Naive thymus-derived CD4-positive, alpha-beta T cell (primary cell): Measurements from ENCODE around the gene CGNL1. TPM values are rescaled to one million over a fixed set of nuclear protein-coding genes. Genes with fewer than 3 reads are reported as not detected.
A peak's percentile ranks its signal among the peaks of the same experiment; 100 is the strongest.

Experiments used
- ATAC-seq: fragments of 150-1000 bp; cut with Tn5 transposase; 2 replicates; pipeline ENCODE4 v1.10.0; 2021; ENCODE audit warnings: mild to moderate bottlenecking, moderate library complexity
- CTCF ChIA-PET: fragments of 350-600 bp; sonication (Branson Sonifier 250); formaldehyde crosslinking; loops from one replicate; lab custom pipeline; 2021; ENCODE audit warnings: antibody characterized with exemption; lab: Charles Lee
- POLR2A ChIA-PET: fragments of 350-600 bp; sonication (Branson Sonifier 250); formaldehyde crosslinking; loops from one replicate; lab custom pipeline; 2021; ENCODE audit warnings: antibody characterized with exemption, inconsistent platforms; lab: Charles Lee
- DNase-seq, 9 donors: peaks; one replicate each; pipeline versions ENCODE4 v3.0.0 to v3.0.0-alpha.2; 2020 to 2022; ENCODE audit warnings: mixed read lengths in 1 of 9
- H3K27ac ChIP-seq: one replicate; pipeline ENCODE4 v1.7.0; 2013; ENCODE audit warnings: mild to moderate bottlenecking, low read depth, low read length, moderate library complexity
- H3K27me3 ChIP-seq, 2 donors: one replicate each; pipeline ENCODE4 v1.7.0; 2013; ENCODE audit warnings: low read length in 2 of 2, mild to moderate bottlenecking in 2 of 2, moderate library complexity in 2 of 2; ENCODE audit not compliant: control insufficient read depth in 2 of 2, insufficient read depth in 2 of 2
- H3K36me3 ChIP-seq, 3 experiments: 1 replicate in 2 of 3; 2 replicates in 1 of 3; pipeline ENCODE4 v1.7.0; 2013; ENCODE audit warnings: low read length in 3 of 3, mild to moderate bottlenecking in 3 of 3, moderate library complexity in 1 of 3; ENCODE audit not compliant: insufficient read depth in 3 of 3, control insufficient read depth in 2 of 3
- H3K4me1 ChIP-seq, 2 donors: one replicate each; pipeline ENCODE4 v1.7.0; 2013; ENCODE audit warnings: low read length in 2 of 2, mild to moderate bottlenecking in 2 of 2, moderate library complexity in 1 of 2; ENCODE audit not compliant: control insufficient read depth in 2 of 2, insufficient read depth in 2 of 2
- H3K4me3 ChIP-seq: 2 replicates; pipeline ENCODE4 v1.7.0; 2013; ENCODE audit warnings: mild to moderate bottlenecking, low read length
- H3K9me3 ChIP-seq, 3 experiments: 1 replicate in 2 of 3; 2 replicates in 1 of 3; pipeline ENCODE4 v1.7.0; 2013; ENCODE audit warnings: low read length in 3 of 3; ENCODE audit not compliant: control insufficient read depth in 2 of 3
- H3K27ac Mint-ChIP-seq, 9 donors: one replicate each; pipeline ENCODE4 v1.8.0; 2020 to 2022; ENCODE audit warnings: mixed read lengths in 9 of 9, mild to moderate bottlenecking in 8 of 9, moderate library complexity in 5 of 9, inconsistent platforms in 2 of 9
- H3K27me3 Mint-ChIP-seq, 5 donors: one replicate each; pipeline ENCODE4 v1.8.0; 2021 to 2022; ENCODE audit warnings: mixed read lengths in 5 of 5, mild to moderate bottlenecking in 1 of 5
- H3K36me3 Mint-ChIP-seq, 5 donors: one replicate each; pipeline ENCODE4 v1.8.0; 2020 to 2022; ENCODE audit warnings: mixed read lengths in 5 of 5, mild to moderate bottlenecking in 3 of 5, inconsistent platforms in 1 of 5
- H3K4me1 Mint-ChIP-seq, 7 donors: one replicate each; pipeline ENCODE4 v1.8.0; 2020 to 2022; ENCODE audit warnings: mixed read lengths in 7 of 7, mild to moderate bottlenecking in 3 of 7, inconsistent platforms in 1 of 7
- H3K4me3 Mint-ChIP-seq, 10 donors: one replicate each; pipeline ENCODE4 v1.8.0; 2020 to 2022; ENCODE audit warnings: mild to moderate bottlenecking in 10 of 10, mixed read lengths in 10 of 10, moderate library complexity in 6 of 10, inconsistent platforms in 2 of 10
- H3K9me3 Mint-ChIP-seq, 11 donors: one replicate each; pipeline ENCODE4 v1.8.0; 2020 to 2022; ENCODE audit warnings: mixed read lengths in 11 of 11, mild to moderate bottlenecking in 4 of 11, inconsistent platforms in 1 of 11, moderate library complexity in 1 of 11
- intact Hi-C, 2 donors: fragments of 100-400 bp; cut with micrococcal nuclease; formaldehyde crosslinking; loops; one replicate each; pipeline ENCODE4 v1.15.1; 2023
- polyA plus RNA-seq, 2 donors: library from polyadenylated mRNA; unstranded; fragments of 300-500 nt; fragmentation: Illumina TruSeq; gene quantifications; one replicate each; pipeline ENCODE4 v1.2.3, GENCODE V29; 2021
- total RNA-seq, 6 experiments: library from RNA in 5 of 6; stranded (reverse) in 5 of 6; gene quantifications; 1 replicate in 5 of 6; 2 replicates in 1 of 6; pipeline ENCODE4 v1.2.3 and lab custom pipeline; 2021 to 2026

Gene CGNL1
- total and polyA plus RNA-seq, 7 experiments from 2014 or later, result not detected

DNA sequence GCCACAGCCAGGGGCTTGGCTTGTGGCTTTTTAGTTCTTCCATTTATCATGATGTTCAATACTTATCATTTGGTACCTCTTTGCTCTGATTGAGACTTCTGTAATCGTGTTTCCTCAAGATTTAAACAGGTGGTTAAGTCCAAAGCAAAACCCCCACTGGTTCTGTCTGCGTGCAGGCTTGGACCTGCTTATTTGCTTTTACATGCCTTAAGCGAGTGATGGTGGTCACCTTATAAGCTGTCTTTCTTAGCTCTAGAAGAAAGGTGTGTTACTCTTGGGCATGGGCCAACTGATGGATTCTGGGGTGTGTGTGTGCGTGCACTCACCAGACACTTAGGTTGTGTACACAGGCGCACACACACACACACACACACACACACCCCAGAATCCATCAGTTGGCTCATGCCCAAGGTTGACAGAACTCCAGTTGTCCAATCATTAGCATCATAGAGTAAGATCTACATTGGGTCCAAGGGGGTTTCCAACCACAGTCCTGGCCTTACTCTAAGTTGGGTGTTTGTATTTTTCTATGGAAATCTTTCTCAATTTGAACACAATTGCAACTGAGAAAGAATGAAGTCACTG is 216.6 kb downstream of the CGNL1 start:
- ATAC-seq, result no peak
- Mint-ChIP-seq H3K9me3 (peaks cover 0 to 7% (median 0%) of the 10 kb centered on the region in 11 donors), H3K4me1 (peaks cover 7 to 59% (median 45%) of the 10 kb centered on the region in 7 donors), H3K27me3 (peaks cover 0 to 47% (median 19%) of the 10 kb centered on the region in 5 donors), H3K27ac (peak overlapping the region in 4 of 9 donors; percentile 10 to 92 (median 42)), H3K4me3 (peak overlapping the region; percentile 27 to 86 (median 76)), H3K36me3 (peaks cover 0 to 15% (median 0%) of the 10 kb centered on the region in 5 donors)
- ChIA-PET CTCF (interaction anchor here (0.5 kb wide), 1 partner anchor 18 kb away, joined by 3 read pairs; no protein-coding TSS in a partner anchor), POLR2A (interaction anchor here (1.0 kb wide), 1 partner anchor 17 kb away, joined by 3 read pairs; no protein-coding TSS in a partner anchor)
- no peak overlapping the region for H3K4me3 ChIP-seq
- peaks cover 0 to 25% of the 10 kb centered on the region in 2 donors for H3K4me1 ChIP-seq
- no peak for DNase-seq
- no peak overlapping the region for H3K27ac ChIP-seq
- no peaks in the 10 kb centered on the region for H3K36me3 ChIP-seq
- intact Hi-C loops, result no loop called here
- no peaks in the 10 kb centered on the region for H3K9me3 ChIP-seq
- no peaks in the 10 kb centered on the region for H3K27me3 ChIP-seq

GRCh38 chr15:57594479-57594878 is 218.2 kb downstream of the CGNL1 start:
- no peak overlapping the region for H3K27ac ChIP-seq
- no peaks in the 10 kb centered on the region for H3K27me3 ChIP-seq
- peaks cover 0 to 15% of the 10 kb centered on the region in 2 donors for H3K4me1 ChIP-seq
- Mint-ChIP-seq H3K4me1 (peaks cover 5 to 43% (median 30%) of the 10 kb centered on the region in 7 donors), H3K4me3 (peak overlapping the region in 1 of 10 donors; percentile 36), H3K27me3 (peaks cover 0 to 47% (median 19%) of the 10 kb centered on the region in 5 donors), H3K9me3 (peaks cover 0 to 7% (median 0%) of the 10 kb centered on the region in 11 donors), H3K27ac (no peak overlapping the region), H3K36me3 (peaks cover 0 to 9% (median 0%) of the 10 kb centered on the region in 5 donors)
- ATAC-seq (no peak), DNase-seq (no peak)
- no peaks in the 10 kb centered on the region for H3K9me3 ChIP-seq
- ChIA-PET POLR2A (interaction anchor here (0.7 kb wide), 1 partner anchor 10 kb away, joined by 3 read pairs; no protein-coding TSS in a partner anchor), CTCF (no interaction called here)
- intact Hi-C loops, result no loop called here
- H3K4me3 ChIP-seq, result no peak overlapping the region
- no peaks in the 10 kb centered on the region for H3K36me3 ChIP-seq

DNA sequence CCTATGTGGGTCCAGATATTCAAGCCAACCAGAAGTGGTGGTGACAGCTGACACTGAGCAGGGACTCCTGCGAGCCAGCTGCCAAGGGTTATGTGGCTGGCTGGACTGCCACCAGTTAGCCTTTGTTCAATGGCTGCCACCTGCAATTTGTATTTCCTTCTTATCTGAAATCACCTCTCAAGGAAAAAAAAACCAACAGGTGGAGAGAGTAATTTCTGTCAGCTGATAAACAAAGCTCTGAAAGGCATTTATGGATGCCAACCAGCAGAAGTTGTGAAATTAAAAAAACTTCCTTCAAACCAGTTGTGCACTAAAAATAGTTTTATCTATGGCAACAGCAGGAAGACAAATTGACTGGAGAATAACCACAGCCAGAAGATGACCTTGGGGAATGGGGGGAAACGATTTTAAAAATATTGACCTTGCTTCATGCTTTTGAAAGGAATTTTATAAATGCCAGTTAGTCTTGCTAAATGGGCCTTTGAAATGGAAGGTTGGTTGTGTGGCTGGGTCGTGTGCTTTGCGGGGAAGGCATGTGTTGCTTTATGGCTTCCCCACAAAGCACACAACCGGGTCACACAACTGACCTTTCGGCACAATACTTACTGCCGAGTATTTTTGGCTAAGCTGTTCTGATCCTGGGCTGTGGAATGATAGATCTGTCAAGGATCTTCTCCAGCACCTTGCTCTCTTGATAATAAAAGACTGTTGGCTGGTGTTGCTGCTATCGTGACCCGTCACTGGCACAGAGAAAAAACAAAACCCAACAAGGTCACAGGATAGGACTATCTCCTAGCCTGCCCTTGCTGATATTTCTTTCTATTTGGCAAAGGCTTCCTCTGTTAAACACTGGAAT is 218.9 kb downstream of the CGNL1 start:
- ChIA-PET POLR2A (no interaction called here), CTCF (no interaction called here)
- Mint-ChIP-seq H3K27ac (no peak overlapping the region), H3K36me3 (peaks cover 0 to 3% (median 0%) of the 10 kb centered on the region in 5 donors), H3K27me3 (peaks cover 0 to 42% (median 15%) of the 10 kb centered on the region in 5 donors), H3K4me1 (peaks cover 5 to 36% (median 22%) of the 10 kb centered on the region in 7 donors), H3K4me3 (no peak overlapping the region), H3K9me3 (no peaks in the 10 kb centered on the region)
- H3K36me3 ChIP-seq, result no peaks in the 10 kb centered on the region
- no peaks in the 10 kb centered on the region for H3K27me3 ChIP-seq
- H3K27ac ChIP-seq, result no peak overlapping the region
- H3K9me3 ChIP-seq, result no peaks in the 10 kb centered on the region
- H3K4me3 ChIP-seq, result no peak overlapping the region
- intact Hi-C loops, result no loop called here
- ATAC-seq (no peak), DNase-seq (no peak)
- peaks cover 0 to 15% of the 10 kb centered on the region in 2 donors for H3K4me1 ChIP-seq

DNA sequence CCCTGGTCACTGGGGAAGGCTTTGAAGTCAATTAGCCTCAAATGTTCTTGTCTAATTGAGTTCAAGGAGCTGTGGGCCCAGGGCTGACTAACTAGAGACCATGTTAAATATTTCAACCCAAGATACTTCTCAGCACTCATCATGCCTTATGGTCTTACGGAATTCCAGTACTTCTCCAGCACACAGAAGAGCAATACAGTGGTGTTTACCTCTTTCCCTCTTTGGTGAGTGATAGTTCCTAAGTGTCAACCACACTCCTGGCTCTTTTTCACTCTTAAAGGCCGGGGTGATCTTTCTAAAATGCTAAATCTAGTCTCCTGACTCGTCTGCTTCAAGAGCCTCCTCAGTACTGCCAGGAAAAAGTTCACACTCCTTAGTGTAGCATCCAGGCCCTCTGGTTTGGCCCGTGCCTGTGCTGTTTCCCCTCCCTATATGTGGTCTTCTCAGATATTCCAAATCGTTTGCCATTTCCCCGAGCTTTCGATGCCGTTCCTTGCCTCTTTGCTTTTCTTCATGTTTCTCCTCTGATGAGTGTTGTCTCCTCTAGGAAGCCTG is 220.1 kb downstream of the CGNL1 start:
- Mint-ChIP-seq H3K4me3 (no peak overlapping the region), H3K27ac (peak overlapping the region in 1 of 9 donors; percentile 31), H3K27me3 (peaks cover 0 to 30% (median 9%) of the 10 kb centered on the region in 5 donors), H3K9me3 (no peaks in the 10 kb centered on the region), H3K4me1 (peaks cover 4 to 24% (median 14%) of the 10 kb centered on the region in 7 donors), H3K36me3 (peaks cover 0 to 3% (median 0%) of the 10 kb centered on the region in 5 donors)
- no peak for ATAC-seq
- intact Hi-C loops, result no loop called here
- POLR2A ChIA-PET, result interaction anchor here (1.3 kb wide), 1 partner anchor 13 kb away, joined by 3 read pairs; no protein-coding TSS in a partner anchor
- peaks cover 0 to 6% of the 10 kb centered on the region in 2 donors for H3K4me1 ChIP-seq
- no peaks in the 10 kb centered on the region for H3K36me3 ChIP-seq
- H3K4me3 ChIP-seq, result no peak overlapping the region
- CTCF ChIA-PET, result no interaction called here
- no peak for DNase-seq
- H3K27me3 ChIP-seq, result no peaks in the 10 kb centered on the region
- no peaks in the 10 kb centered on the region for H3K9me3 ChIP-seq
- no peak overlapping the region for H3K27ac ChIP-seq

- intact Hi-C loops, result no loop called here
- ATAC-seq (no peak), DNase-seq (no peak)
- H3K4me3 ChIP-seq, result no peak overlapping the region
- H3K27me3 ChIP-seq, result no peaks in the 10 kb centered on the region
- Mint-ChIP-seq H3K4me3 (no peak overlapping the region), H3K36me3 (peaks cover 0 to 3% (median 0%) of the 10 kb centered on the region in 5 donors), H3K9me3 (no peaks in the 10 kb centered on the region), H3K27ac (no peak overlapping the region), H3K4me1 (peaks cover 2 to 23% (median 13%) of the 10 kb centered on the region in 7 donors), H3K27me3 (peaks cover 0 to 32% (median 7%) of the 10 kb centered on the region in 5 donors)
- H3K27ac ChIP-seq, result no peak overlapping the region
- H3K4me1 ChIP-seq, result peaks cover 0 to 5% of the 10 kb centered on the region in 2 donors
- ChIA-PET CTCF (no interaction called here), POLR2A (interaction anchor here (1.3 to 1.5 kb wide), 2 partner anchors 10 to 13 kb away, joined by 3 to 6 read pairs; no protein-coding TSS in a partner anchor)
- no peaks in the 10 kb centered on the region for H3K9me3 ChIP-seq
- no peaks in the 10 kb centered on the region for H3K36me3 ChIP-seq
These were observed 220.7 kb downstream of the CGNL1 start for GRCh38 chr15:57596978-57597377.

DNA sequence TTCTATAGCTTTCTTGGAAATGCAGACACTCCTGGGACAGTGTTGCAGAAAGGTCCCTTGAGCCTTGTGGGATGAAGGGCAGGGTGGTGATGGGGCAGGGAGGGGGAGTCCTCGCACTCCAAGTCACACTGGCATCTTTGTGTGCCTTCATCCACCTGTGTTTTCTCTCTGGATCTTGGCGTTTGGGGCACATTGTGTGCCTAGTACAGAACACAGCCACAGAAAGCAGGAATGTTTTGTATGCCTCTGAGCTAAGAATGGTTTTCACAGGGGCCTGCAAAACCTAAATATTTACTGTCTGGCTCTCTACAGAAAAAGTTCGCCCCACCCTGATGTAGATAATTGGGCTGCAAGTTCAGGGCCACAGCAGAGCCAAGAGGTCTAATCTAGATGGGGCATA is 221.1 kb downstream of the CGNL1 start:
- ChIA-PET CTCF (no interaction called here), POLR2A (interaction anchor here (1.3 to 1.5 kb wide), 2 partner anchors 10 to 14 kb away, joined by 3 to 6 read pairs; no protein-coding TSS in a partner anchor)
- no peaks in the 10 kb centered on the region for H3K9me3 Mint-ChIP-seq
- Histone ChIP-seq H3K4me1 (peaks cover 0 to under 1% of the 10 kb centered on the region in 2 donors), H3K27ac (no peak overlapping the region), H3K36me3 (no peaks in the 10 kb centered on the region), H3K27me3 (no peaks in the 10 kb centered on the region), H3K4me3 (no peak overlapping the region), H3K9me3 (no peaks in the 10 kb centered on the region)
- ATAC-seq, result no peak
- H3K4me1 Mint-ChIP-seq, result peaks cover 2 to 19% (median 10%) of the 10 kb centered on the region in 7 donors
- no peak for DNase-seq
- peaks cover 0 to 31% (median 5%) of the 10 kb centered on the region in 5 donors for H3K27me3 Mint-ChIP-seq
- peak overlapping the region in 1 of 9 donors; percentile 36 for H3K27ac Mint-ChIP-seq
- H3K4me3 Mint-ChIP-seq, result no peak overlapping the region
- intact Hi-C loops, result no loop called here
- H3K36me3 Mint-ChIP-seq, result peaks cover 0 to 3% (median 0%) of the 10 kb centered on the region in 5 donors
